PC-9 (cell line): ENCODE data around the gene CUL3.

Source experiments
- CTCF ChIP-seq: fragments of 200-600 bp; sonication (generic); conservative IDR thresholded peaks from 2 replicates; pipeline ENCODE4 v1.6.1; 2017; ENCODE audit warnings: mixed run types, antibody characterized with exemption, mild to moderate bottlenecking, moderate library complexity
- EZH2 ChIP-seq: fragments of 200-600 bp; sonication (generic); IDR thresholded peaks from 2 replicates; pipeline ENCODE4 v1.8.0; 2017; ENCODE audit warnings: antibody characterized with exemption, low read depth

- no peak for TF ChIP-seq CTCF
- TF ChIP-seq EZH2, result no peak
These were observed 140.4 kb downstream of the CUL3 start for GRCh38 chr2:224444783-224445182.
